ENCODE data around the gene FBXW11.
"Not testable (repeated sequence)": the region's sequence is repeated elsewhere in the genome, so short reads cannot be mapped to it uniquely, and the experiment has no call there.

Gene FBXW11

GRCh38 chr5:172006321-172007174 lies at the start of gene FBXW11:
TSS of gene FBXW11 (minus strand) at chr5:172006638. CDS start at chr5:172006502, 136 bp downstream.
- no peak for FAIRE-seq

- no peak for FAIRE-seq
These were observed 49.6 kb upstream of the FBXW11 start for GRCh38 chr5:172055996-172056395.

- FAIRE-seq: no peak
These were observed 49.0 kb upstream of the FBXW11 start for GRCh38 chr5:172055421-172055820.

- no peak for FAIRE-seq
These were observed 48.2 kb upstream of the FBXW11 start for GRCh38 chr5:172054611-172055153.

GRCh38 chr5:172052450-172053236 lies 46.2 kb upstream of the FBXW11 start:
- FAIRE-seq: no peak

GRCh38 chr5:172051643-172052339 lies 45.4 kb upstream of the FBXW11 start:
- FAIRE-seq: no peak

- no peak for FAIRE-seq
These were observed 43.6 kb upstream of the FBXW11 start for GRCh38 chr5:172050080-172050479.

GRCh38 chr5:172049226-172049796 lies 42.9 kb upstream of the FBXW11 start:
- FAIRE-seq: no peak

GRCh38 chr5:172048539-172049101 lies 42.2 kb upstream of the FBXW11 start:
- FAIRE-seq: no peak

- no peak for FAIRE-seq
These were observed 41.7 kb upstream of the FBXW11 start for GRCh38 chr5:172048170-172048422.

GRCh38 chr5:172046593-172046992 lies 40.2 kb upstream of the FBXW11 start:
- no peak for FAIRE-seq

GRCh38 chr5:172045315-172045632 lies 38.8 kb upstream of the FBXW11 start:
- no peak for FAIRE-seq

- FAIRE-seq: no peak
These were observed 38.3 kb upstream of the FBXW11 start for GRCh38 chr5:172044631-172045314.

- no peak for FAIRE-seq
These were observed 37.4 kb upstream of the FBXW11 start for GRCh38 chr5:172043865-172044264.

GRCh38 chr5:172042183-172042582 lies 35.7 kb upstream of the FBXW11 start:
- FAIRE-seq: no peak

GRCh38 chr5:172038167-172038566 lies 31.7 kb upstream of the FBXW11 start:
- FAIRE-seq: no peak

- FAIRE-seq: no peak
These were observed 28.6 kb upstream of the FBXW11 start for GRCh38 chr5:172035049-172035448.

GRCh38 chr5:172031894-172032461 lies 25.5 kb upstream of the FBXW11 start:
- FAIRE-seq: no peak

GRCh38 chr5:172029876-172030275 lies 23.4 kb upstream of the FBXW11 start:
- no peak for FAIRE-seq

- no peak for FAIRE-seq
These were observed 21.7 kb upstream of the FBXW11 start for GRCh38 chr5:172028167-172028566.

GRCh38 chr5:172020110-172020786 lies 13.8 kb upstream of the FBXW11 start:
- FAIRE-seq: not testable (repeated sequence)

All from TTC549 (cell line).